GM12878 (cell line): ENCODE measurements around the gene TXLNA. TPM values are rescaled to one million over a fixed set of nuclear protein-coding genes. Genes with fewer than 3 reads are reported as not detected.

ENCODE experiments used
- ATAC-seq: fragments of 200-7000 bp; cut with Tn5 transposase; 3 replicates; pipeline ENCODE4 v1.9.1; 2020; ENCODE audit warnings: mild to moderate bottlenecking, moderate library complexity
- BruUV-seq: library from RNA; stranded (reverse); fragments of 400-500 nt; replicated peaks from 2 replicates; lab custom pipeline; 2021; lab: Mats Ljungman, UMichigan
- CTCF ChIA-PET: fragments of 300-600 bp; sonication (Branson Sonifier 250); formaldehyde crosslinking; extraction: SDS; loops from one replicate; lab custom pipeline; 2021; ENCODE audit warnings: inconsistent platforms; lab: Yijun Ruan, JAX
- POLR2A ChIA-PET: fragments of 350-600 bp; formaldehyde crosslinking; extraction: SDS; loops from one replicate; lab custom pipeline; 2021; ENCODE audit warnings: inconsistent platforms; lab: Charles Lee
- RAD21 ChIA-PET: fragments of 300-600 bp; sonication (Branson Sonifier 250); formaldehyde crosslinking; loops from one replicate; lab custom pipeline; 2023; ENCODE audit warnings: antibody characterized with exemption; ENCODE audit not compliant: unreplicated experiment; lab: Charles Lee
- SMC1A ChIA-PET: fragments of 300-600 bp; sonication (Branson Sonifier 250); formaldehyde crosslinking; loops from one replicate; lab custom pipeline; 2023; ENCODE audit not compliant: unreplicated experiment, uncharacterized antibody; lab: Charles Lee
- DNase-seq: peaks from one replicate; pipeline ENCODE4 v3.0.0-alpha.2; 2011; ENCODE audit warnings: low read depth, low spot score
- FAIRE-seq: peaks from 3 replicates; lab custom pipeline; 2011; peaks lifted over from hg19 to GRCh38; lab: Jason Lieb, UNC
- H2AFZ ChIP-seq: 2 replicates; pipeline ENCODE4 v1.6.0; 2011; ENCODE audit warnings: low read depth, low read length, control low read depth; ENCODE audit not compliant: control insufficient read depth
- H3K27ac ChIP-seq: 2 replicates; pipeline ENCODE4 v1.5.1; 2011; ENCODE audit warnings: control low read depth; ENCODE audit not compliant: control insufficient read depth, insufficient read depth
- H3K27me3 ChIP-seq, 2 experiments: replicated peaks in 1 of 2; 2 replicates each; pipeline versions ENCODE4 v1.6.0 to v1.6.1; 2011; ENCODE audit warnings: low read length in 1 of 2; ENCODE audit not compliant: control insufficient read depth in 2 of 2, insufficient read depth in 2 of 2
- H3K36me3 ChIP-seq, 2 experiments: 2 replicates each; pipeline ENCODE4 v1.5.1; 2011; ENCODE audit warnings: low read length in 1 of 2; ENCODE audit not compliant: control insufficient read depth in 2 of 2, insufficient read depth in 2 of 2
- H3K4me1 ChIP-seq: 2 replicates; pipeline ENCODE4 v1.6.1; 2011; ENCODE audit warnings: mild to moderate bottlenecking, low read length, moderate library complexity, mixed read lengths; ENCODE audit not compliant: control insufficient read depth, insufficient read depth
- H3K4me2 ChIP-seq: 2 replicates; pipeline ENCODE4 v1.6.0; 2011; ENCODE audit warnings: control low read depth; ENCODE audit not compliant: control insufficient read depth, insufficient read depth
- H3K4me3 ChIP-seq: fragments of 200-600 bp; sonication (generic); 2 replicates; pipeline ENCODE4 v1.5.1; 2016
- H3K79me2 ChIP-seq: 2 replicates; pipeline ENCODE4 v1.6.0; 2011; ENCODE audit warnings: low read length; ENCODE audit not compliant: control insufficient read depth, insufficient read depth
- H3K9ac ChIP-seq: 2 replicates; pipeline ENCODE4 v1.8.0; 2011; ENCODE audit warnings: low read length, control low read depth, mixed read lengths; ENCODE audit not compliant: control insufficient read depth, insufficient read depth
- H3K9me3 ChIP-seq: replicated peaks from 3 replicates; pipeline ENCODE4 v1.5.1; 2011; ENCODE audit warnings: mild to moderate bottlenecking, low read length; ENCODE audit not compliant: control insufficient read depth, insufficient read depth
- H4K20me1 ChIP-seq: 2 replicates; pipeline ENCODE4 v1.6.0; 2011; ENCODE audit not compliant: control insufficient read depth, insufficient read depth
- BCL11A ChIP-seq: IDR thresholded peaks from 2 replicates; pipeline ENCODE4 v1.6.1; 2011; ENCODE audit warnings: low read depth, low read length
- BMI1 ChIP-seq: fragments of 450-650 bp; IDR thresholded peaks from 2 replicates; pipeline ENCODE4 v1.6.1; 2016; ENCODE audit warnings: mild to moderate bottlenecking, moderate library complexity, borderline replicate concordance
- CBX5 ChIP-seq: sonication (generic); IDR thresholded peaks from 2 replicates; pipeline ENCODE4 v1.6.1; 2016; ENCODE audit warnings: low read depth, moderate library complexity, mild to moderate bottlenecking, inconsistent platforms
- ELK1 ChIP-seq: IDR thresholded peaks from 2 replicates; pipeline ENCODE4 v1.6.1; 2012; ENCODE audit warnings: low read depth, low read length, improper control_type of control experiment
- IKZF1 ChIP-seq: fragments of 450-650 bp; conservative IDR thresholded peaks from 2 replicates; pipeline ENCODE4 v1.6.1; 2017; ENCODE audit warnings: antibody characterized with exemption, mild to moderate bottlenecking
- MYC ChIP-seq: IDR thresholded peaks from 2 replicates; pipeline ENCODE4 v1.6.1; 2011; ENCODE audit warnings: mild to moderate bottlenecking, low read length, moderate library complexity, inconsistent platforms; ENCODE audit not compliant: insufficient read depth, insufficient replicate concordance, insufficient read length, severe bottlenecking
- RUNX3 ChIP-seq: IDR thresholded peaks from 2 replicates; pipeline ENCODE4 v1.6.1; 2012; ENCODE audit warnings: low read length, inconsistent platforms
- STAT3 ChIP-seq: IDR thresholded peaks from 2 replicates; pipeline ENCODE4 v1.6.1; 2011; ENCODE audit warnings: low read depth, low read length, improper control_type of control experiment
- TCF12 ChIP-seq: IDR thresholded peaks from 2 replicates; pipeline ENCODE4 v1.6.1; 2011; ENCODE audit warnings: low read depth, mild to moderate bottlenecking, low read length
- WGBS: methylation state at CpG from one replicate; pipeline ENCODE4 v1.1.6; 2016; ENCODE audit warnings: low lambda C conversion rate; ENCODE audit not compliant: insufficient replicate concordance, insufficient coverage; ENCODE audit errors: missing lambda C conversion rate; 5-methylcytosine and 5-hydroxymethylcytosine counted together
- in situ Hi-C: fragments of 300-500 bp; cut with MboI; formaldehyde crosslinking; loops from 9 replicates; pipeline ENCODE4 v1.14.3; 2018; ENCODE audit warnings: mixed read lengths
- intact Hi-C: fragments of 100-400 bp; cut with micrococcal nuclease; formaldehyde crosslinking; loops from one replicate; pipeline ENCODE4 v1.14.2; 2022; ENCODE audit not compliant: unreplicated experiment
- polyA plus RNA-seq, 11 experiments: library from polyadenylated mRNA; depleted of rRNA in 4 of 11; unstranded in 6 of 11; stranded (reverse) in 5 of 11; fragments of >200 nt; fragmentation: Nextera tagmentation in 4 of 11; fragmentation: Illumina TruSeq in 1 of 11; extraction: Ambion mirVana in 4 of 11; extraction: Trizol in 1 of 11; gene quantifications; 1 replicate in 1 of 11; 2 replicates in 10 of 11; pipeline versions ENCODE4 v1.2.1 to v1.2.3, GENCODE V29; 2011 to 2016; ENCODE audit warnings: inconsistent platforms in 2 of 11, missing spikeins in 2 of 11, low read depth in 1 of 11
- total RNA-seq, 4 experiments: library from RNA; depleted of rRNA in 3 of 4; stranded (reverse); fragments of >200 nt in 3 of 4; fragmentation: Illumina TruSeq in 1 of 4; extraction: Trizol in 1 of 4; gene quantifications; 2 replicates each; pipeline versions ENCODE4 v1.2.1 to v1.2.3, GENCODE V29; 2013 to 2021

The TXLNA gene
- total and polyA plus RNA-seq, 10 of the 15 experiments (the other 5 are each of a cell fraction or from before 2014, with no cell fraction given), result 7.2 to 93.7 (median 47.9) TPM

- POLR2A ChIA-PET, result no interaction called here
- DNase-seq (no peak), ATAC-seq (no peak), FAIRE-seq (no peak)
- CTCF ChIA-PET, result interaction anchor here (1.1 to 1.5 kb wide), 4 partner anchors 8 to 205 kb away, joined by 3 to 7 read pairs (median 4); no protein-coding TSS in a partner anchor
- no peak overlapping the region for H3K9ac ChIP-seq
- no peaks in the 10 kb centered on the region for H3K9me3 ChIP-seq
- peaks cover 14% of the 10 kb centered on the region for H3K4me1 ChIP-seq
- WGBS, result 13% methylated on average over 6 of the region's 6 CpGs
- SMC1A ChIA-PET, result interaction anchor here (1.3 to 1.7 kb wide), 3 partner anchors 11 to 42 kb away, joined by 3 to 4 read pairs (median 3); no protein-coding TSS in a partner anchor
- TF ChIP-seq IKZF1 (0 out of 2 replicates have a peak, but pooled peaks have one; percentile 26), ELK1 (no peak)
- BruUV-seq, result no TSS peak
- H3K4me3 ChIP-seq, result no peak overlapping the region
- H2AFZ ChIP-seq, result no peak overlapping the region
- in situ Hi-C loops, result no loop called here
- no peaks in the 10 kb centered on the region for H3K27me3 ChIP-seq
- no peak overlapping the region for H3K27ac ChIP-seq
- no peaks in the 10 kb centered on the region for H4K20me1 ChIP-seq
- no peak overlapping the region for H3K4me2 ChIP-seq
- intact Hi-C loops, result no loop called here
- H3K79me2 ChIP-seq, result peaks cover 6% of the 10 kb centered on the region
- H3K36me3 ChIP-seq, result peaks cover 0 to 1% of the 10 kb centered on the region in 2 experiments; a peak in 1 of 4 replicates
- RAD21 ChIA-PET, result no interaction called here
Observed at GRCh38 chr1:32208469-32208868, 29.0 kb downstream of the TXLNA start.

GRCh38 chr1:32208891-32209328 is 29.4 kb downstream of the TXLNA start, which contains the start of gene DCDC2B:
TSS of gene DCDC2B (plus strand) at chr1:32209089. CDS start at chr1:32209094, 5 bp downstream.
- no peak for FAIRE-seq
- H3K27me3 ChIP-seq, result no peaks in the 10 kb centered on the region
- ChIA-PET POLR2A (no interaction called here), CTCF (interaction anchor here (1.1 to 2.4 kb wide), 4 partner anchors 12 to 205 kb away, joined by 3 to 9 read pairs (median 5); no protein-coding TSS in a partner anchor), SMC1A (interaction anchor here (0.9 to 1.7 kb wide), 2 partner anchors 41 to 107 kb away, joined by 3 to 4 read pairs; no protein-coding TSS in a partner anchor), RAD21 (no interaction called here)
- H3K79me2 ChIP-seq, result peaks cover 4% of the 10 kb centered on the region
- WGBS, result 89% methylated on average over 5 of the region's 5 CpGs
- TF ChIP-seq TCF12, result no peak
- TF ChIP-seq BCL11A, result no peak
- TF ChIP-seq RUNX3, result no peak
- TF ChIP-seq MYC, result no peak
- TF ChIP-seq CBX5, result no peak
- TF ChIP-seq BMI1, result 0 out of 2 replicates have a peak, but pooled peaks have one; percentile 27
- TF ChIP-seq STAT3, result no peak
- no peak for TF ChIP-seq ELK1
- H3K4me2 ChIP-seq, result 0 out of 2 replicates have a peak within 1 kb of the TSS, but pooled peaks have one; percentile 11
- H4K20me1 ChIP-seq, result no peaks in the 10 kb centered on the region
- peaks cover 14% of the 10 kb centered on the region for H3K4me1 ChIP-seq
- H3K9ac ChIP-seq, result no peak within 1 kb of the TSS
- no peak for ATAC-seq
- H3K4me3 ChIP-seq, result no peak within 1 kb of the TSS
- H3K9me3 ChIP-seq, result no peaks in the 10 kb centered on the region
- DNase-seq, result no peak
- in situ Hi-C loops, result no loop called here
- no peak within 1 kb of the TSS for H2AFZ ChIP-seq
- intact Hi-C loops, result no loop called here
- BruUV-seq, result no TSS peak
- H3K36me3 ChIP-seq, result peaks cover 0 to 1% of the 10 kb centered on the region in 2 experiments; a peak in 1 of 4 replicates
- H3K27ac ChIP-seq, result no peak within 1 kb of the TSS
